Loucy (cell line): Measurements from ENCODE around the gene ODF2.

ENCODE experiments used
- CTCF ChIP-seq: fragments of 200-600 bp; sonication (generic); conservative IDR thresholded peaks from 2 replicates; pipeline ENCODE4 v1.5.1; 2014; ENCODE audit warnings: mild to moderate bottlenecking, antibody characterized with exemption, low read length
- EZH2phosphoT487 ChIP-seq: fragments of 200-600 bp; IDR thresholded peaks from 2 replicates; pipeline ENCODE4 v1.6.1; 2018; ENCODE audit warnings: antibody characterized with exemption, mild to moderate bottlenecking, moderate library complexity, borderline replicate concordance

- TF ChIP-seq CTCF = peak; percentile 34
- no peak for TF ChIP-seq EZH2phosphoT487
Observed at GRCh38 chr9:128420651-128421481, 34.9 kb upstream of the ODF2 start, which contains the start of gene CERCAM.
